ENCODE results near the gene RBFOX2.
A peak's percentile ranks its signal among the peaks of the same experiment; 100 is the strongest.
"Not testable (repeated sequence)": the region's sequence is repeated elsewhere in the genome, so short reads cannot be mapped to it uniquely, and the experiment has no call there.

The RBFOX2 gene

GRCh38 chr22:36064358-36064757, 35.7 kb upstream of the RBFOX2 start:
- no peak for DNase-seq
- no peak overlapping the region for H3K4me3 ChIP-seq
- no peaks in the 10 kb centered on the region for H3K9me3 ChIP-seq
- H3K27ac ChIP-seq, result peak overlapping the region in 1 of 2 donors; percentile 79
- H3K36me3 ChIP-seq, result no peaks in the 10 kb centered on the region
- TF ChIP-seq CTCF (IDR thresholded peaks at IDR 0.05), result no peak
- intact Hi-C loops (cut with DNase I; ENCODE audit: low total_unique reads), result loop anchor here (2.0 kb wide), 1 partner anchor 36 kb away; the partner anchor contains the start of gene RBFOX2
- peaks cover 0 to 5% (median 3%) of the 10 kb centered on the region in 4 donors for H3K4me1 ChIP-seq
- H3K27me3 ChIP-seq, result no peaks in the 10 kb centered on the region

- Histone ChIP-seq H3K27ac (no peak overlapping the region), H3K4me3 (no peak overlapping the region), H3K36me3 (no peaks in the 10 kb centered on the region), H3K27me3 (no peaks in the 10 kb centered on the region), H3K9me3 (no peaks in the 10 kb centered on the region), H3K4me1 (peaks cover 0 to 10% (median 7%) of the 10 kb centered on the region in 4 donors)
- no peak for TF ChIP-seq CTCF (IDR thresholded peaks at IDR 0.05)
- DNase-seq, result no peak
- intact Hi-C loops (cut with DNase I; ENCODE audit: low total_unique reads), result no loop called here
These were observed 28.4 kb upstream of the RBFOX2 start for GRCh38 chr22:36056980-36057379.

GRCh38 chr22:36055376-36056295, 27.0 kb upstream of the RBFOX2 start:
- Histone ChIP-seq H3K27me3 (no peaks in the 10 kb centered on the region), H3K27ac (peak overlapping the region in 1 of 2 donors; percentile 20), H3K9me3 (no peaks in the 10 kb centered on the region), H3K4me3 (peak overlapping the region in 1 of 2 donors; percentile 20), H3K4me1 (peaks cover 0 to 10% (median 7%) of the 10 kb centered on the region in 4 donors), H3K36me3 (no peaks in the 10 kb centered on the region)
- no peak for TF ChIP-seq CTCF (IDR thresholded peaks at IDR 0.05)
- intact Hi-C loops (cut with DNase I; ENCODE audit: low total_unique reads), result no loop called here
- DNase-seq, result no peak

- DNase-seq; intact Hi-C loops (cut with DNase I; ENCODE audit: low total_unique reads); H3K4me1 ChIP-seq; H3K9me3 ChIP-seq; H3K4me3 ChIP-seq; H3K27me3 ChIP-seq; H3K27ac ChIP-seq; H3K36me3 ChIP-seq: not testable (repeated sequence)
These were observed 25.8 kb upstream of the RBFOX2 start for GRCh38 chr22:36054446-36054845.

GRCh38 chr22:36053242-36054147, 24.9 kb upstream of the RBFOX2 start:
- Histone ChIP-seq H3K36me3 (no peaks in the 10 kb centered on the region), H3K9me3 (no peaks in the 10 kb centered on the region), H3K4me1 (peaks cover 0 to 10% (median 7%) of the 10 kb centered on the region in 4 donors), H3K27ac (no peak overlapping the region), H3K27me3 (no peaks in the 10 kb centered on the region), H3K4me3 (no peak overlapping the region)
- intact Hi-C loops (cut with DNase I; ENCODE audit: low total_unique reads), result no loop called here
- DNase-seq, result no peak
- TF ChIP-seq CTCF (IDR thresholded peaks at IDR 0.05), result no peak
